ENCODE data around the gene OTX1. TPM values are rescaled to one million over a fixed set of nuclear protein-coding genes. Genes with fewer than 3 reads are reported as not detected.

The OTX1 gene
- total RNA-seq, 1 experiment from 2014 or later, result 8.3 TPM

- peaks cover 20% of the 10 kb centered on the region for H3K36me3 Mint-ChIP-seq (ENCODE audit: insufficient read depth, unreplicated experiment)
- H3K27ac Mint-ChIP-seq (ENCODE audit: unreplicated experiment), result no peak overlapping the region
- no TSS peak for BruUV-seq (replicated peaks)
- DNase-seq, result no peak
- intact Hi-C loops (cut with micrococcal nuclease; ENCODE audit: unreplicated experiment), result no loop called here
- H3K4me3 Mint-ChIP-seq (ENCODE audit: low read depth, unreplicated experiment), result no peak overlapping the region
- no peaks in the 10 kb centered on the region for H3K9me3 Mint-ChIP-seq (ENCODE audit: low read depth, unreplicated experiment)
- CTCF ChIA-PET, result no interaction called here
- no peaks in the 10 kb centered on the region for H3K27me3 Mint-ChIP-seq (ENCODE audit: unreplicated experiment)
- H3K4me1 Mint-ChIP-seq (ENCODE audit: low read depth, unreplicated experiment), result no peaks in the 10 kb centered on the region
- no peak for TF ChIP-seq CTCF (IDR thresholded peaks at IDR 0.05; ENCODE audit: unreplicated experiment)
Observed at GRCh38 chr2:63058144-63058920, 7.7 kb downstream of the OTX1 start.

- no peaks in the 10 kb centered on the region for H3K4me1 Mint-ChIP-seq (ENCODE audit: low read depth, unreplicated experiment)
- intact Hi-C loops (cut with micrococcal nuclease; ENCODE audit: unreplicated experiment), result no loop called here
- H3K9me3 Mint-ChIP-seq (ENCODE audit: low read depth, unreplicated experiment), result no peaks in the 10 kb centered on the region
- H3K27ac Mint-ChIP-seq (ENCODE audit: unreplicated experiment), result no peak overlapping the region
- no TSS peak for BruUV-seq (replicated peaks)
- no peak for TF ChIP-seq CTCF (IDR thresholded peaks at IDR 0.05; ENCODE audit: unreplicated experiment)
- H3K36me3 Mint-ChIP-seq (ENCODE audit: insufficient read depth, unreplicated experiment), result peaks cover 20% of the 10 kb centered on the region
- H3K27me3 Mint-ChIP-seq (ENCODE audit: unreplicated experiment), result no peaks in the 10 kb centered on the region
- CTCF ChIA-PET, result no interaction called here
- peak overlapping the region; percentile 67 for H3K4me3 Mint-ChIP-seq (ENCODE audit: low read depth, unreplicated experiment)
- no peak for DNase-seq
Observed at GRCh38 chr2:63058921-63059792, 8.5 kb downstream of the OTX1 start.

- no peak for TF ChIP-seq CTCF (IDR thresholded peaks at IDR 0.05; ENCODE audit: unreplicated experiment)
- peak; percentile 37 for DNase-seq
- peaks cover 20% of the 10 kb centered on the region for H3K36me3 Mint-ChIP-seq (ENCODE audit: insufficient read depth, unreplicated experiment)
- intact Hi-C loops (cut with micrococcal nuclease; ENCODE audit: unreplicated experiment), result loop anchor here (5.0 to 10.0 kb wide), 2 partner anchors 127 to 425 kb away; no protein-coding TSS in a partner anchor
- CTCF ChIA-PET, result interaction anchor here (0.5 to 0.6 kb wide), 2 partner anchors 616 to 999 kb away, joined by 3 to 5 read pairs; no protein-coding TSS in a partner anchor
- H3K27me3 Mint-ChIP-seq (ENCODE audit: unreplicated experiment), result no peaks in the 10 kb centered on the region
- H3K27ac Mint-ChIP-seq (ENCODE audit: unreplicated experiment), result peak overlapping the region; percentile 54
- H3K4me1 Mint-ChIP-seq (ENCODE audit: low read depth, unreplicated experiment), result no peaks in the 10 kb centered on the region
- peak overlapping the region; percentile 67 for H3K4me3 Mint-ChIP-seq (ENCODE audit: low read depth, unreplicated experiment)
- BruUV-seq (replicated peaks), result TSS peak; percentile 13
- H3K9me3 Mint-ChIP-seq (ENCODE audit: low read depth, unreplicated experiment), result no peaks in the 10 kb centered on the region
Observed at GRCh38 chr2:63059793-63060471, 9.3 kb downstream of the OTX1 start.

- peak overlapping the region; percentile 54 for H3K27ac Mint-ChIP-seq (ENCODE audit: unreplicated experiment)
- no TSS peak for BruUV-seq (replicated peaks)
- CTCF ChIA-PET, result interaction anchor here (0.5 to 0.6 kb wide), 3 partner anchors 181 to 999 kb away, joined by 3 to 5 read pairs (median 4); no protein-coding TSS in a partner anchor
- H3K27me3 Mint-ChIP-seq (ENCODE audit: unreplicated experiment), result no peaks in the 10 kb centered on the region
- H3K36me3 Mint-ChIP-seq (ENCODE audit: insufficient read depth, unreplicated experiment), result peaks cover 20% of the 10 kb centered on the region
- H3K9me3 Mint-ChIP-seq (ENCODE audit: low read depth, unreplicated experiment), result no peaks in the 10 kb centered on the region
- no peak for TF ChIP-seq CTCF (IDR thresholded peaks at IDR 0.05; ENCODE audit: unreplicated experiment)
- H3K4me3 Mint-ChIP-seq (ENCODE audit: low read depth, unreplicated experiment), result peak overlapping the region; percentile 67
- intact Hi-C loops (cut with micrococcal nuclease; ENCODE audit: unreplicated experiment), result loop anchor here (5.0 to 10.0 kb wide), 2 partner anchors 127 to 424 kb away; no protein-coding TSS in a partner anchor
- H3K4me1 Mint-ChIP-seq (ENCODE audit: low read depth, unreplicated experiment), result no peaks in the 10 kb centered on the region
- DNase-seq, result no peak
Observed at GRCh38 chr2:63060472-63060991, 9.9 kb downstream of the OTX1 start.
